Prostate gland (tissue), 2 donors: ENCODE measurements around the gene KCNJ14.

Experiments
- POLR2A ChIP-seq: fragments of 450-650 bp; IDR thresholded peaks from one replicate; pipeline ENCODE4 v1.6.1; 2016; ENCODE audit warnings: antibody characterized with exemption, mild to moderate bottlenecking
- POLR2AphosphoS5 ChIP-seq: sonication (generic); formaldehyde crosslinking; IDR thresholded peaks from one replicate; pipeline ENCODE4 v1.6.1; 2017; ENCODE audit warnings: antibody characterized with exemption
- TF ChIP-seq, protein P1 (sequence below), 4 experiments: fragments of 200-600 bp in 2 of 4; fragments of 450-650 bp in 2 of 4; sonication (generic) in 2 of 4; IDR thresholded peaks; 1 replicate in 3 of 4; 2 replicates in 1 of 4; pipeline ENCODE4 v1.5.1; 2016 to 2019; ENCODE audit warnings: antibody characterized with exemption in 4 of 4, mild to moderate bottlenecking in 2 of 4, moderate library complexity in 2 of 4

DNA sequence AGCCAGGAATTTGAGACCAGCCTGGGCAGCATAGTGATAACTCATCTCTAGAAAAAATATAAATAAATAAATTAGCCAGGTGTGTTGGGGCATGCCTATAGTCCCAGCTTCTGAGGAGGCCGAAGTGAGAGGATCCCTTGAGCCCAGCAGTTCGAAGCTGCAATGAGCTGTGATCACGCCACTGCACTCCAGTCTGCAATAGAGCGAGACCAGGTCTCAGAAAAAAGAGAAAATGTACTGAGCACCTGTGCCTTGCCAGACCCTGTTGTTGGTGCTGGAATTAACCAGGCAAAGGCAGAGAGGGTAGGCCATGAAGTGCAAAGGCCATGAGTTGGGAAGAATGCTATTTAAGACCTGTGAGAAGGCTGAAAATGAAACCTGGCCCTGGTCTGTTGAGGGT lies 16.5 kb downstream of the KCNJ14 start:
- no peak for TF ChIP-seq POLR2AphosphoS5
- no peak for TF ChIP-seq POLR2A
- TF ChIP-seq, protein P1, sequence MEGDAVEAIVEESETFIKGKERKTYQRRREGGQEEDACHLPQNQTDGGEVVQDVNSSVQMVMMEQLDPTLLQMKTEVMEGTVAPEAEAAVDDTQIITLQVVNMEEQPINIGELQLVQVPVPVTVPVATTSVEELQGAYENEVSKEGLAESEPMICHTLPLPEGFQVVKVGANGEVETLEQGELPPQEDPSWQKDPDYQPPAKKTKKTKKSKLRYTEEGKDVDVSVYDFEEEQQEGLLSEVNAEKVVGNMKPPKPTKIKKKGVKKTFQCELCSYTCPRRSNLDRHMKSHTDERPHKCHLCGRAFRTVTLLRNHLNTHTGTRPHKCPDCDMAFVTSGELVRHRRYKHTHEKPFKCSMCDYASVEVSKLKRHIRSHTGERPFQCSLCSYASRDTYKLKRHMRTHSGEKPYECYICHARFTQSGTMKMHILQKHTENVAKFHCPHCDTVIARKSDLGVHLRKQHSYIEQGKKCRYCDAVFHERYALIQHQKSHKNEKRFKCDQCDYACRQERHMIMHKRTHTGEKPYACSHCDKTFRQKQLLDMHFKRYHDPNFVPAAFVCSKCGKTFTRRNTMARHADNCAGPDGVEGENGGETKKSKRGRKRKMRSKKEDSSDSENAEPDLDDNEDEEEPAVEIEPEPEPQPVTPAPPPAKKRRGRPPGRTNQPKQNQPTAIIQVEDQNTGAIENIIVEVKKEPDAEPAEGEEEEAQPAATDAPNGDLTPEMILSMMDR (IDR thresholded peaks at IDR 0.05), result no peak
